OCI-LY3 (cell line): Measurements from ENCODE around the gene FAM53A.

Experiments used
- EZH2phosphoT487 ChIP-seq: fragments of 200-600 bp; shearing (Covaris generic); IDR thresholded peaks from 2 replicates; pipeline ENCODE4 v1.6.1; 2018; ENCODE audit warnings: antibody characterized with exemption, mixed run types, low read depth
- TF ChIP-seq, protein P1 (sequence below): fragments of 200-600, 300-600 bp; sonication (generic); IDR thresholded peaks from 2 replicates; pipeline ENCODE4 v1.5.1; 2014; ENCODE audit warnings: antibody characterized with exemption, low read length, low read depth

DNA sequence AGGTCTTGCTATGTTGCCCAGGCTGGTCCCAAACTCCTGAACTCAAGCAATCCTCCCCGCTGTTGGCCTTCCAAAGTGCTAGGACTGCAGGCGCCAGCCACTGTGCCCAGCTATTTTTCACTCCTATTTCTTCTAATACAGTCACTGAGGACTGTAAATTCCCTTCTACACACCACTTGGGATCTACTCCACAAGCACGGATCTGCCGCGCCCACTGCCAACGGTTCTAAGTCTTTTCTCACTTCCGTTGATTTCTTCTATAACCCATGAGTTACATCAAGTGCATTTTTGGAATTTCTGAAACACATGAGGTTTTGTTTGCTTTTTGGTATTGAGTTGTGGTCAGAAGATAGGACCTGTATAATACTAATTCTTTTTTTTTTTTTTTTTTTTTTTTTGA, 48.6 kb downstream of the FAM53A start:
- TF ChIP-seq, protein P1, sequence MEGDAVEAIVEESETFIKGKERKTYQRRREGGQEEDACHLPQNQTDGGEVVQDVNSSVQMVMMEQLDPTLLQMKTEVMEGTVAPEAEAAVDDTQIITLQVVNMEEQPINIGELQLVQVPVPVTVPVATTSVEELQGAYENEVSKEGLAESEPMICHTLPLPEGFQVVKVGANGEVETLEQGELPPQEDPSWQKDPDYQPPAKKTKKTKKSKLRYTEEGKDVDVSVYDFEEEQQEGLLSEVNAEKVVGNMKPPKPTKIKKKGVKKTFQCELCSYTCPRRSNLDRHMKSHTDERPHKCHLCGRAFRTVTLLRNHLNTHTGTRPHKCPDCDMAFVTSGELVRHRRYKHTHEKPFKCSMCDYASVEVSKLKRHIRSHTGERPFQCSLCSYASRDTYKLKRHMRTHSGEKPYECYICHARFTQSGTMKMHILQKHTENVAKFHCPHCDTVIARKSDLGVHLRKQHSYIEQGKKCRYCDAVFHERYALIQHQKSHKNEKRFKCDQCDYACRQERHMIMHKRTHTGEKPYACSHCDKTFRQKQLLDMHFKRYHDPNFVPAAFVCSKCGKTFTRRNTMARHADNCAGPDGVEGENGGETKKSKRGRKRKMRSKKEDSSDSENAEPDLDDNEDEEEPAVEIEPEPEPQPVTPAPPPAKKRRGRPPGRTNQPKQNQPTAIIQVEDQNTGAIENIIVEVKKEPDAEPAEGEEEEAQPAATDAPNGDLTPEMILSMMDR: no peak
- no peak for TF ChIP-seq EZH2phosphoT487
